Fibroblast of the conjunctiva (primary cell): Measurements from ENCODE around the gene RRP1.
"Not testable (repeated sequence)": the region's sequence is repeated elsewhere in the genome, so short reads cannot be mapped to it uniquely, and the experiment has no call there.

Experiments used
- DNase-seq: peaks from one replicate; pipeline ENCODE4 v3.0.0-alpha.2; 2010; ENCODE audit warnings: low read depth

Gene RRP1

GRCh38 chr21:43840259-43840658, 50.9 kb downstream of the RRP1 start:
- DNase-seq = no peak

- no peak for DNase-seq
Measured at GRCh38 chr21:43842742-43843141, 53.4 kb downstream of the RRP1 start.

- not testable (repeated sequence) for DNase-seq
Measured at GRCh38 chr21:43844906-43845305, 55.5 kb downstream of the RRP1 start.

DNA sequence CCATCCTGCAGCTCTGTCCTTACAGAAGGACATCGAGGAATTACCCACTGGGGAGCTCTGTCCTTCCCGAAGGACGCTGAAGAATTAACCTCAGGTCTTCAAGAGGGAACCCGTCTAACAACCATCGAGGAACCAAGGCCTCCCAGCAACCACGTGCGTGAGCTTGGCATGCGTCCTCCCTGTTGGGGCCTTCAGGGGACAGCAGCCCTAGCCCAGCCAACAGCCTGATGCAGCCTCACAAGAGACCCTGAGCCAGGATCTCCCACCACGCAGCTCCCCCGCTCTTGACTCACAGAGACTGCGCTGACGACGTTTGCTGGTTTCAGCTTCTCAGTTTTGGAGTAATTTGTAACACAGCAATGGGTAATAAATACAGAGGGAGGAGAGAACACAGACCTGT, 56.0 kb downstream of the RRP1 start:
- no peak for DNase-seq

- DNase-seq = no peak
Measured at GRCh38 chr21:43846430-43846829, 57.1 kb downstream of the RRP1 start.

GRCh38 chr21:43847301-43847700, 57.9 kb downstream of the RRP1 start:
- no peak for DNase-seq

- no peak for DNase-seq
Measured at GRCh38 chr21:43848771-43849170, 59.4 kb downstream of the RRP1 start.

- no peak for DNase-seq
Measured at GRCh38 chr21:43849532-43850299, 60.3 kb downstream of the RRP1 start.

GRCh38 chr21:43850728-43851295, 61.4 kb downstream of the RRP1 start:
- DNase-seq = no peak

DNA sequence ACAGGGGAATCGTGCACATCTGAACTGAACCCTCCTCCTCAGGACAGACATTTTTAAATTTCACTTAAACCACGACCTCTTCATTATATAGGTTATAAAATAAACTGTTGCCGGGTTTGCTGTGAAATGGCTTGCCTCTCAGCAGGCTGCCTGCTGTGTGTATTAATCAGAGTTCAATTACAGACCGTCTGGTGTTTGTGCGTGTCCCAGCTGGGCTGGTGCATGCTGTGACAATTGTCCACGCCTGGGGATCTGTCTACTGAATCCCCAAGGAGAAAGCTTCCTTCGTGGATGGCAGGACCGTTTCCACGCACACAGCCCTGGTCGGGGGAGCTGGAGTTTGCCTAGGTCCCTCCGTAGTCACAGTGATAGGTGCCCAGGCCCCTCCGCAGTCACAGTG, 62.2 kb downstream of the RRP1 start:
- no peak for DNase-seq

DNA sequence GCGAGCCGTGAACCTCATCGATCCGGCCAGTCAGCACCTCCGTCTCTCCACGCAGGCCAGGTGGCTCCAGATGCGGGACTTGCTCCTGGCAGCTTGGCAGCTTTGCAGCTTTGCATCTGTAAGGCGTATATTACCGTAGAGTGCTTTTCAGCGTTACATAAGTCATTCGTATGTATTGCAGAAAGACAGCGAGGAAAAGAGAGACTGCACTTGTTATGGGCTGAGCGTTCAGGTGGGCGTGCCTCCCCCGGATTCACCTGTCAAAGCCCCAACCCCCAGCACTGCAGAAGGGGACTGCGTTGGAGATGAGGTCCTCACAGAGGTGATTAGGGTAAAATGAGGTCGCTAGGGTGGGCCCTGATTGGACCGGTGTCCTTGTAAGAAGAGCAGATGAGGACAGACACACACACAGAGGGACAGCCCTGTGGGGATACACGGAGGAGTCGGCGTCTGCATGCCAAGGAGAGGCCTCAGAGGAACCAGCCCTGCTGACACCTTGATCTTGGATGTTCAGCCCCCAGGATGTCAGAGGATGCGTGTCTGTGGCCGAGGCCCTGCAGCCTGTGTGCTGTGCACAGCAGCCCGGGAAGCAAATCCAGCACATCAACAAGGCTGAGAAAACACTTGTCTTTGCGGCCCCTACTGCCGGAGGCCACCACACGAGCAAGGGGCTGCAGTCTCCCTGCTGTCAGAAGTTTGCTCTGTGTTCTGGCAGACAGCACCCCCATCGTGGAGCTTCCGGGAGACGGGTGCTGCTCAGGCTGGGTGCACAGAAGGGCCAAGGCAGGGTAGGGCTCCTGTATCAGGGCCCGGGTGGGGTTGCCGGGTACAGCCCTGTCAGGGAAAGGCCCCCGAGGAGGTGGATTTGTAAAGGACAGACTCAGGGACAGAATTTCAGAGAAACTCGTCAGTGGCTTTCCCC, 64.7 kb downstream of the RRP1 start:
- no peak for DNase-seq
